NCI-H2081 treated with DMSO at 0.1 percent for 48 hours (cell line): ENCODE data around the gene RASSF7.

Experiments
- DNase-seq: peaks from one replicate; lab custom pipeline; 2025; lab: John Stamatoyannopoulos, UW

The RASSF7 gene

DNA sequence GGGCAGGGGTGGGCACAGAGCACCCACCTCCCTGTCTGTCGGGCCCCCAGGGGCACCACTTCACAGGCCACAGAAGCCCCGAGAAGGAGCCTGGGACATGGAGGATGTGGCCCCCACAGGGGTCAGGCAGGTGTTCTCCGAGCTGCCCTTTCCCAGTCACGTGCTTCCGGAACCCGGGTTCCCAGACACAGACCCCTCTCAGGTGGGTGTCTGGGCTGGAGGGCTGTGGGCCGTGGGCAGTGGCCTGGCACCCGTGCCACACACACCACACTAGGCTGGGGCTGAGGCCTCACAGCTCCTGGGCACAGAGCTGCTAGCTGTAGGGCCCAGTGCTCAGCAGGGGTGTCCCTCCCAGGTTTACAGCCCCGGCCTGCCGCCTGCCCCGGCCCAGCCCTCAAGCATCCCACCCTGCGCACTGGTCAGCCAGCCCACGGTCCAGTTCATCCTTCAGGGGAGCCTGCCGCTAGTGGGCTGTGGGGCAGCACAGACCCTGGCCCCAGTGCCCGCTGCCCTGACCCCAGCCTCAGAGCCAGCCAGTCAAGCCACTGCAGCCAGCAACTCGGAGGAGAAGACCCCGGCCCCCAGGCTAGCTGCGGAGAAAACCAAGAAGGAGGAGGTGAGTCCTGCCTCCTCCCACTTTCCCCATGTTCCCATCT, 49.5 kb downstream of the RASSF7 start:
- no peak for DNase-seq

DNA sequence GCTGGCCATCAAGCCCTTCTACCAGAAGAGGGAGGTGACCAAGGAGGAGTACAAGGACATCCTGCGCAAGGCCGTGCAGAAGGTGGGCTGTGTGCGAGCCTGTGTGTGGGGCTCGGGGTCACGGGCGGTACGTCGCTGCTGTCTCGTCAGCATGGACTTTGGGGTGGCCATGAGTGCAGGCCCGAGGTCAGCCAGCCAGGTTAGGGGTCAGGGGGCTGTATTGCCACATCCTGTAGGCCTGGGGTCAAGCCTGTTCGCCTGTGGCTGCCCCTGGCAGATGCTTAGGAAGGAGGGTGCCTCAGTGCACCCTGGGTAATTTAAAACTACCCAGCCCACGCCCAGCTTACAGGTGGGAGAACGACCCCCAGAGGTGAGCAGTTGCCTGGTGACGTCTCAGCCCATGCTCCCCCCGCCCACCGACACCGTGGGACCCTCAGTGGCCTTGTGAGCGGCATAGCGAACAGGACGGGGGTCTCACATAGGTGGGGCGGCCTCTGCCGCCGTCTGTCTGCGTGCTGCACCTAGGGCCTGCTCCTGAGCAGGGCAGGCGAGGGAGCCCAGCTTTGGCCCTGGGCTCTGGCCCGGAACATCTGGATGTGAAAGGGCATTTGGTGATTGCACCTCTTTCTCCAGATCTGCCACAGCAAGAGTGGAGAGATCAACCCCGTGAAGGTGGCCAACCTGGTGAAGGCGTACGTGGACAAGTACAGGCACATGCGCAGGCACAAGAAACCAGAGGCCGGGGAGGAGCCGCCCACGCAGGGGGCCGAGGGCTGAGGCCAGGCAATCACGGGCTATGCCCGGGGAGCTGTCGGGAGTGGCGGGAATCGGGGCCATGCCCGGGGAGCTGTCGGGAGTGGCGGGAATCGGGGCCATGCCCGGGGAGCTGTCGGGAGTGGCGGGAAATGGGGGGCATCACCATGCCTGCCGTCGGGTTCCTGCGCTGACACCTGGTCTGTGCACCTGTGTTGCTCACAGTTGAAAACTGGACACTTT, 50.5 kb downstream of the RASSF7 start:
- no peak for DNase-seq

DNA sequence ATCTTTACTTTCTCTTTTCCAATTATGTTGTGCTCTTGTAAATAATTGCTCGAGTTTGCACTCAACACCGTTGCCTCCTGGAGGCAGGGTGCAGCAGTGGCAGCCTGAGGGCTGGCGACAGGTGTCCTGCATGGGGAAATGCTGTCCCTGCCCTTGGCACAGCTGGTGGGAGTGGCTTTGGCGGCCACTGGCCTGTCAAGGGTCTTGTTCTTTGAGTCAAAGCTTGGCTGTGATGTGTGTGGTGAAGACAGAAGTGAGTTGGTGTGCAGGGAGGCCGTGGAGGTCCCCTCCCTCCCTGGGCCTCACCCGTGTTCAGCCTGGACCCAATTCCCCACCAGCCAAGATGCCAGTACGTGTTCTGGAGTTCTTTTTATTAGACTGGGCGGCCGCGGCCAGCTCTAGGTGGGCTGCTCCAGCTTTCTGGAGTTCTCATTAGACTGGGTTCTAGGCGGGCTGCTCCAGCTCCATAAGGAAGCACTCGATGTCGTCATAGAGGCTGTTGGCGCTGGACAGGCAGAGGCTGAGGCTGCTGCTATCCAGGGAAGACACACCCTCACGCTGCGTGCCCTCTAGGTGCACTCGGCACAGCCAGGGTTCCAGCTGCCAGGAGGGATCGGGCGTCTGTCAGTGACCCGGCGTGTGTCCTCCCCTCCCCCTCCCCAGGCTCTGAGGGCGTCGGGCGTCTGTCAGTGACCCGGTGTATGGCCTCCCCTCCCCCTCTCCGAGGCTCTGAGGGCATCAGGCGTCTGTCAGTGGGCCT, 51.6 kb downstream of the RASSF7 start:
- no peak for DNase-seq

DNA sequence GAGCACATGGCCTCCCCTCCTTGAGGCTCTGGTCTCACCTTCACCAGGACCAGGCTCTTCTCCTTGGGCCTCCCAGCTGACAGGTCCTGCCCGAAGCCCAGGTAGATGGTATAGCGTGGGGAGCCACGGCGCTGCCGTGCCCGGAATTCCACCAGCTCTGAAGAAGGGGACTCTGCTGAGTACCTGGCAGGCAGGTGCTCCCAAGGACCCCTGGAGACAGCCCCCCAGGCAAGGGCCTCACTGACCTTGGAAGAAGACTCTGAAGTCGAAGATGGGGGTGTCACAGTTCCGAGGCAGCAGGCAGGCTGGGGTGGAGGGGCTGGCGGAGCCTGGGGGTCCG, 52.2 kb downstream of the RASSF7 start:
- DNase-seq = no peak

DNA sequence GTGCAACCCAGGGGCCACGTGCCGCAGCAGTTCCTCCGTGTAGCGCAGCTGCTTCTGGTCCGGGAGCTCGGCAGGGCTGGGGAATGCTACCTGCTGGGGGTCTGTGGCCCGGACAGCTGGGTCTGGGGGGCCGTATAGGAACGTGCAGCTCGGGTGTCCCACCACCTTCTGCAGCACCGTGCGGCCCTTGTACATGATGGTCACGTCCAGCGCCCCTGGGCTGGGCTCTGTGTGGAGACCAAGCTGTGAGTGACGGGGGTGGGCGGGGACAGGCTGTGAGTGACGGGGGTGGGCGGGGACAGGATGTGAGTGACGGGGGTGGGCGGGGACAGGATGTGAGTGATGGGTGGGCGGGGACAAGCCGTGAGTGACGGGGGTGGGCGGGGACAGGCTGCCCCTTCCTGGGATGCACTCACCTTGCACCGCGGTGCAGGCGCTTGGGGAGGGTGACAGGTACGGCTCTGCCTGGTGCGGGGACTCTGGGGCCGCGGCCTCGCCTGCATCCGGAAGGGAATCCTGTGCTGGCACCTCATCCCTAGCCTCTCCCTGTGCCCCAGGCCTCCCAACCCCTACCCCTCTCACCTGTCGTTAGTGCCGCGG, 52.7 kb downstream of the RASSF7 start:
- DNase-seq = peak; percentile 7
